Measurements from ENCODE around the gene ERBIN. TPM values are rescaled to one million over a fixed set of nuclear protein-coding genes. Genes with fewer than 3 reads are reported as not detected.

ERBIN gene
- total and polyA plus RNA-seq, 4 experiments from 2014 or later, result 30.6 to 98.7 (median 72.2) TPM

- Mint-ChIP-seq H3K27me3 (no peaks in the 10 kb centered on the region), H3K9me3 (no peaks in the 10 kb centered on the region), H3K36me3 (peaks cover 7 to 33% of the 10 kb centered on the region in 2 donors), H3K4me1 (peaks cover 39 to 90% (median 73%) of the 10 kb centered on the region in 4 donors), H3K27ac (peak overlapping the region in 4 of 7 donors; percentile 5 to 85 (median 42)), H3K4me3 (peak overlapping the region in 7 of 8 donors; percentile 1 to 77 (median 48))
- H3K4me1 ChIP-seq (ENCODE audit: insufficient read depth, low read length), result peaks cover 97% of the 10 kb centered on the region
- DNase-seq, result no peak
- H3K4me3 ChIP-seq (ENCODE audit: low read length in 2 of 2), result no peak overlapping the region
- intact Hi-C loops (cut with micrococcal nuclease), result no loop called here
- no peak overlapping the region for H3K27ac ChIP-seq (ENCODE audit: low read depth, low read length)
- ChIA-PET CTCF (ENCODE audit: partially characterized antibody) (no interaction called here), POLR2A (ENCODE audit: partially characterized antibody) (interaction anchor here (0.7 kb wide), 1 partner anchor 9 kb away, joined by 4 read pairs; no protein-coding TSS in a partner anchor)
- H3K36me3 ChIP-seq (ENCODE audit: insufficient read depth, low read length), result no peaks in the 10 kb centered on the region
- H3K9me3 ChIP-seq (ENCODE audit: control insufficient read depth in 1 of 2, low read length in 2 of 2), result no peaks in the 10 kb centered on the region
- no peaks in the 10 kb centered on the region for H3K27me3 ChIP-seq (ENCODE audit: insufficient read depth, low read length)
Measured at GRCh38 chr5:65933295-65933694, 6.9 kb downstream of the ERBIN start.

- Mint-ChIP-seq H3K9me3 (peaks cover 0 to 2% (median 0%) of the 10 kb centered on the region in 8 donors), H3K27me3 (no peaks in the 10 kb centered on the region), H3K4me1 (peaks cover 25 to 61% (median 46%) of the 10 kb centered on the region in 4 donors), H3K36me3 (peaks cover 11 to 19% of the 10 kb centered on the region in 2 donors), H3K27ac (peak overlapping the region in 3 of 7 donors; percentile 45 to 73 (median 67)), H3K4me3 (peak overlapping the region in 1 of 8 donors; percentile 63)
- CTCF ChIA-PET (ENCODE audit: partially characterized antibody), result no interaction called here
- Histone ChIP-seq H3K9me3 (ENCODE audit: control insufficient read depth in 1 of 2, low read length in 2 of 2) (no peaks in the 10 kb centered on the region), H3K4me3 (ENCODE audit: low read length in 2 of 2) (no peak overlapping the region), H3K27ac (ENCODE audit: low read depth, low read length) (no peak overlapping the region), H3K27me3 (ENCODE audit: insufficient read depth, low read length) (no peaks in the 10 kb centered on the region), H3K36me3 (ENCODE audit: insufficient read depth, low read length) (no peaks in the 10 kb centered on the region), H3K4me1 (ENCODE audit: insufficient read depth, low read length) (peaks cover 61% of the 10 kb centered on the region)
- intact Hi-C loops (cut with micrococcal nuclease), result no loop called here
- POLR2A ChIA-PET (ENCODE audit: partially characterized antibody), result no interaction called here
- no peak for DNase-seq
Measured at GRCh38 chr5:65938256-65938655, 11.9 kb downstream of the ERBIN start.

GRCh38 chr5:65943771-65944170 lies 17.4 kb downstream of the ERBIN start:
- intact Hi-C loops (cut with micrococcal nuclease), result no loop called here
- no peak overlapping the region for H3K4me3 ChIP-seq (ENCODE audit: low read length in 2 of 2)
- no peaks in the 10 kb centered on the region for H3K9me3 ChIP-seq (ENCODE audit: control insufficient read depth in 1 of 2, low read length in 2 of 2)
- Mint-ChIP-seq H3K9me3 (peaks cover 0 to 2% (median 0%) of the 10 kb centered on the region in 8 donors), H3K4me1 (peaks cover 9 to 51% (median 38%) of the 10 kb centered on the region in 4 donors), H3K36me3 (peaks cover 22 to 24% of the 10 kb centered on the region in 2 donors), H3K4me3 (peak overlapping the region in 2 of 8 donors; percentile 34 to 35), H3K27ac (peak overlapping the region in 2 of 7 donors; percentile 27 to 29), H3K27me3 (no peaks in the 10 kb centered on the region)
- no peak for DNase-seq
- peaks cover 41% of the 10 kb centered on the region for H3K4me1 ChIP-seq (ENCODE audit: insufficient read depth, low read length)
- H3K27ac ChIP-seq (ENCODE audit: low read depth, low read length), result no peak overlapping the region
- no peaks in the 10 kb centered on the region for H3K36me3 ChIP-seq (ENCODE audit: insufficient read depth, low read length)
- CTCF ChIA-PET (ENCODE audit: partially characterized antibody), result interaction anchor here (1.1 kb wide), 1 partner anchor 19 kb away, joined by 3 read pairs; no protein-coding TSS in a partner anchor
- H3K27me3 ChIP-seq (ENCODE audit: insufficient read depth, low read length), result no peaks in the 10 kb centered on the region
- POLR2A ChIA-PET (ENCODE audit: partially characterized antibody), result interaction anchor here (0.6 to 2.6 kb wide), 3 partner anchors 17 to 320 kb away, joined by 3 to 8 read pairs (median 6); partner anchors contain the start of genes ERBIN and TRIM23

GRCh38 chr5:65946198-65946745 lies 19.9 kb downstream of the ERBIN start:
- DNase-seq, result no peak
- peak overlapping the region in 1 of 8 donors; percentile 27 for H3K4me3 Mint-ChIP-seq
- Histone ChIP-seq H3K4me1 (ENCODE audit: insufficient read depth, low read length) (peaks cover 56% of the 10 kb centered on the region), H3K36me3 (ENCODE audit: insufficient read depth, low read length) (no peaks in the 10 kb centered on the region), H3K9me3 (ENCODE audit: control insufficient read depth in 1 of 2, low read length in 2 of 2) (no peaks in the 10 kb centered on the region), H3K4me3 (ENCODE audit: low read length in 2 of 2) (no peak overlapping the region), H3K27ac (ENCODE audit: low read depth, low read length) (no peak overlapping the region), H3K27me3 (ENCODE audit: insufficient read depth, low read length) (no peaks in the 10 kb centered on the region)
- H3K36me3 Mint-ChIP-seq, result peaks cover 18 to 25% of the 10 kb centered on the region in 2 donors
- H3K9me3 Mint-ChIP-seq, result no peaks in the 10 kb centered on the region
- H3K4me1 Mint-ChIP-seq, result peaks cover 17 to 72% (median 49%) of the 10 kb centered on the region in 4 donors
- POLR2A ChIA-PET (ENCODE audit: partially characterized antibody), result interaction anchor here (0.8 to 2.1 kb wide), 2 partner anchors 18 to 20 kb away, joined by 3 to 4 read pairs; partner anchors contain the start of gene ERBIN
- H3K27ac Mint-ChIP-seq, result peak overlapping the region in 1 of 7 donors; percentile 38
- intact Hi-C loops (cut with micrococcal nuclease), result no loop called here
- H3K27me3 Mint-ChIP-seq, result peaks cover 0 to 1% of the 10 kb centered on the region in 2 donors
- CTCF ChIA-PET (ENCODE audit: partially characterized antibody), result no interaction called here

GRCh38 chr5:65948115-65948747 lies 21.9 kb downstream of the ERBIN start:
- Mint-ChIP-seq H3K4me3 (no peak overlapping the region), H3K36me3 (peaks cover 20 to 22% of the 10 kb centered on the region in 2 donors), H3K4me1 (peaks cover 15 to 73% (median 54%) of the 10 kb centered on the region in 4 donors), H3K27me3 (peaks cover 0 to 1% of the 10 kb centered on the region in 2 donors), H3K9me3 (no peaks in the 10 kb centered on the region), H3K27ac (no peak overlapping the region)
- Histone ChIP-seq H3K9me3 (ENCODE audit: control insufficient read depth in 1 of 2, low read length in 2 of 2) (no peaks in the 10 kb centered on the region), H3K4me3 (ENCODE audit: low read length in 2 of 2) (no peak overlapping the region), H3K36me3 (ENCODE audit: insufficient read depth, low read length) (no peaks in the 10 kb centered on the region), H3K27ac (ENCODE audit: low read depth, low read length) (no peak overlapping the region), H3K4me1 (ENCODE audit: insufficient read depth, low read length) (peaks cover 50% of the 10 kb centered on the region), H3K27me3 (ENCODE audit: insufficient read depth, low read length) (no peaks in the 10 kb centered on the region)
- ChIA-PET CTCF (ENCODE audit: partially characterized antibody) (interaction anchor here (1.7 kb wide), 1 partner anchor 16 kb away, joined by 3 read pairs; no protein-coding TSS in a partner anchor), POLR2A (ENCODE audit: partially characterized antibody) (interaction anchor here (0.6 kb wide), 2 partner anchors 11 to 32 kb away, joined by 3 to 4 read pairs; no protein-coding TSS in a partner anchor)
- no peak for DNase-seq
- intact Hi-C loops (cut with micrococcal nuclease), result no loop called here

GRCh38 chr5:65951330-65951729 lies 25.0 kb downstream of the ERBIN start:
- H3K9me3 Mint-ChIP-seq, result no peaks in the 10 kb centered on the region
- Histone ChIP-seq H3K4me3 (ENCODE audit: low read length in 2 of 2) (no peak overlapping the region), H3K4me1 (ENCODE audit: insufficient read depth, low read length) (peaks cover 51% of the 10 kb centered on the region), H3K27me3 (ENCODE audit: insufficient read depth, low read length) (no peaks in the 10 kb centered on the region), H3K36me3 (ENCODE audit: insufficient read depth, low read length) (no peaks in the 10 kb centered on the region), H3K9me3 (ENCODE audit: control insufficient read depth in 1 of 2, low read length in 2 of 2) (no peaks in the 10 kb centered on the region), H3K27ac (ENCODE audit: low read depth, low read length) (no peak overlapping the region)
- peaks cover 0 to 1% of the 10 kb centered on the region in 2 donors for H3K27me3 Mint-ChIP-seq
- H3K4me1 Mint-ChIP-seq, result peaks cover 20 to 73% (median 55%) of the 10 kb centered on the region in 4 donors
- intact Hi-C loops (cut with micrococcal nuclease), result no loop called here
- POLR2A ChIA-PET (ENCODE audit: partially characterized antibody), result interaction anchor here (1.1 kb wide), 1 partner anchor 25 kb away, joined by 3 read pairs; the partner anchor contains the start of gene ERBIN
- CTCF ChIA-PET (ENCODE audit: partially characterized antibody), result interaction anchor here (0.6 to 1.3 kb wide), 3 partner anchors 47 to 330 kb away, joined by 3 to 4 read pairs (median 3); no protein-coding TSS in a partner anchor
- H3K27ac Mint-ChIP-seq, result no peak overlapping the region
- H3K36me3 Mint-ChIP-seq, result peaks cover 14 to 19% of the 10 kb centered on the region in 2 donors
- no peak for DNase-seq
- no peak overlapping the region for H3K4me3 Mint-ChIP-seq

GRCh38 chr5:65952259-65952658 lies 25.9 kb downstream of the ERBIN start:
- Mint-ChIP-seq H3K36me3 (peaks cover 11 to 12% of the 10 kb centered on the region in 2 donors), H3K27ac (no peak overlapping the region), H3K9me3 (no peaks in the 10 kb centered on the region), H3K4me1 (peaks cover 20 to 65% (median 49%) of the 10 kb centered on the region in 4 donors), H3K4me3 (no peak overlapping the region), H3K27me3 (peaks cover 0 to 1% of the 10 kb centered on the region in 2 donors)
- ChIA-PET CTCF (ENCODE audit: partially characterized antibody) (no interaction called here), POLR2A (ENCODE audit: partially characterized antibody) (no interaction called here)
- Histone ChIP-seq H3K4me1 (ENCODE audit: insufficient read depth, low read length) (peaks cover 51% of the 10 kb centered on the region), H3K27me3 (ENCODE audit: insufficient read depth, low read length) (no peaks in the 10 kb centered on the region), H3K9me3 (ENCODE audit: control insufficient read depth in 1 of 2, low read length in 2 of 2) (no peaks in the 10 kb centered on the region), H3K4me3 (ENCODE audit: low read length in 2 of 2) (no peak overlapping the region), H3K36me3 (ENCODE audit: insufficient read depth, low read length) (no peaks in the 10 kb centered on the region), H3K27ac (ENCODE audit: low read depth, low read length) (no peak overlapping the region)
- no peak for DNase-seq
- intact Hi-C loops (cut with micrococcal nuclease), result no loop called here

Measured in CD4-positive, alpha-beta memory T cell (primary cell).